Mucosa of rectum (tissue), 2 donors: ENCODE results near the gene COPE.
A peak's percentile ranks its signal among the peaks of the same experiment; 100 is the strongest.

ENCODE experiments used
- H3K27ac ChIP-seq, 2 donors: one replicate each; pipeline ENCODE4 v1.7.0; 2013; ENCODE audit warnings: inconsistent platforms in 2 of 2, low read depth in 2 of 2, low read length in 2 of 2
- H3K27me3 ChIP-seq, 2 donors: one replicate each; pipeline ENCODE4 v1.7.0; 2013; ENCODE audit warnings: low read length in 2 of 2; ENCODE audit not compliant: control insufficient read depth in 2 of 2, insufficient read depth in 2 of 2
- H3K36me3 ChIP-seq, 2 donors: one replicate each; pipeline ENCODE4 v1.7.0; 2013; ENCODE audit warnings: low read length in 2 of 2; ENCODE audit not compliant: control insufficient read depth in 2 of 2, insufficient read depth in 2 of 2
- H3K4me1 ChIP-seq, 2 donors: one replicate each; pipeline ENCODE4 v1.7.0; 2013; ENCODE audit warnings: low read length in 2 of 2, mild to moderate bottlenecking in 1 of 2; ENCODE audit not compliant: control insufficient read depth in 2 of 2, insufficient read depth in 2 of 2
- H3K4me3 ChIP-seq, 2 donors: one replicate each; pipeline ENCODE4 v1.7.0; 2013; ENCODE audit warnings: low read length in 2 of 2
- H3K9ac ChIP-seq, 2 donors: one replicate each; pipeline ENCODE4 v1.7.0; 2013; ENCODE audit warnings: low read length in 2 of 2, low read depth in 1 of 2, mild to moderate bottlenecking in 1 of 2
- H3K9me3 ChIP-seq, 2 donors: one replicate each; pipeline ENCODE4 v1.7.0; 2013; ENCODE audit warnings: low read length in 2 of 2; ENCODE audit not compliant: control insufficient read depth in 2 of 2
- donor health status: healthy.
- donor health status: Normal muscosa, but diverticular disease.

Gene COPE

DNA sequence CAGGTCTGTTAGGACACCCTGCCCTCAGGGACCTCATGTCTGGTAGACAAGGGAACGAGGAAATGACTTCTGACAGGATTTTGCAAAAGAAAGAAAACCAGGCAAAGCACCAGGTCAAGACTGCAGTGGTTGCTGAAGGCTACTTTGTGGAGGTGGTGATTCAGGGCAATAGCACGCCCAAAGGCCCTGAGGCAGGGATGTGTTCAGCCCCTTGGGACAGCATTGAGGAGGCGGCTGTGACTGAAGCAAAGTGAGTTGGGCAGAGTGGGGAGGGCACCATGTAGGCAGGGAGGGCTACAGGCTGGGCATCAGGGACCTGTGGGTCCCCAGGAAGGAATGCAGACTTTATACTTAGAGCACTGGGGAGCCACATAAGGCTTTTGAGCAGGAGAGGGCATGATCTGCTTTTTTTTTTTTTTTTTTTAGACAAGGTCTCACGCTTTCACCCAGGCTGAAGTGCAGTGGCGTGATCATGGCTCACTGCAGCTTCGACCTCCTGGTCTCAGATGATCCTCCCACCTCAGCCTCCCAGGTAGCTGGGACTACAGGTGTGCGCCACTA is 32.6 kb upstream of the COPE start:
- H3K9ac ChIP-seq, result no peak overlapping the region
- no peaks in the 10 kb centered on the region for H3K36me3 ChIP-seq
- no peak overlapping the region for H3K27ac ChIP-seq
- no peaks in the 10 kb centered on the region for H3K9me3 ChIP-seq
- no peak overlapping the region for H3K4me3 ChIP-seq
- H3K27me3 ChIP-seq, result no peaks in the 10 kb centered on the region
- no peaks in the 10 kb centered on the region for H3K4me1 ChIP-seq

DNA sequence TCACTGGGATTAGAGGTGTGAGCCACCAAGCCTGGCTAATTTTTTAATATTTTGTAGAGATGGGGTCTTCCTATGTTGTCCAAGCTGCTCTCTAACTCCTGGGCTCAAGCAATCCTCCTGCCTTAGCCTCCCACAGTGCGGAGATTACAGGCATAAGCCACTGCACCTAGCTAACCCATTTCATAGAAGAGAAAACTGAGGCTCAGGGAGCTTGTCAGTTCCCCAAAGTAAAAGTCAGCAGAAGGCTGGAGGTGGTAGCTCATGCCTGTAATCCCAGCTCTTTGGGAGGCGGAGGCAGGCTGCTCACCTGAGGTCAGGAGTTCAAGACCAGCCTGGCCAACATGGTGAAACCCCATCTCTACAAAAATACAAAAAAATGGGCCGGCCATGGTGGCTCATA is 30.7 kb upstream of the COPE start:
- peaks cover 0 to 2% of the 10 kb centered on the region in 2 donors for H3K27me3 ChIP-seq
- no peak overlapping the region for H3K4me3 ChIP-seq
- H3K9me3 ChIP-seq, result no peaks in the 10 kb centered on the region
- H3K27ac ChIP-seq, result no peak overlapping the region
- H3K4me1 ChIP-seq, result no peaks in the 10 kb centered on the region
- no peak overlapping the region for H3K9ac ChIP-seq
- H3K36me3 ChIP-seq, result no peaks in the 10 kb centered on the region

DNA sequence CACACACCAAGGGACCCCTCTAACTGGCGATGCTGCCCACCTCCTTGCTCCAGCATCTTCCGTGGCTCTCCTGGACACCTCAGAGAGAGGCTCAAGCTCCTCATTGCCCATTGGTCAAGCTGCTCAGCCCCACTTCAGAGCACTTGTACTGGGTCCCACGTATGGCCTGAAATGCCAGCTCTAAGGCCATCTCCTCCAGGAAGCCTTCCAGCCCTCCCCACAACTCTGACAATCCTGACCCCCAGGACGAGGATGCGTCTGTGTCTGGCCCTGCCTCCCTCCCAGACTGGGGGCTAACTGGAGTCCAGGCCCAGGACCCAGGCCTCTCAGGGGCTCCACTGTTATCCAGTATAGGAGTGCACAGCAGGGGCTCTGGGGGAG is 29.8 kb upstream of the COPE start:
- Histone ChIP-seq H3K4me1 (no peaks in the 10 kb centered on the region), H3K9ac (no peak overlapping the region), H3K27me3 (peaks cover 0 to 2% of the 10 kb centered on the region in 2 donors), H3K36me3 (no peaks in the 10 kb centered on the region), H3K27ac (no peak overlapping the region), H3K4me3 (no peak overlapping the region), H3K9me3 (no peaks in the 10 kb centered on the region)

DNA sequence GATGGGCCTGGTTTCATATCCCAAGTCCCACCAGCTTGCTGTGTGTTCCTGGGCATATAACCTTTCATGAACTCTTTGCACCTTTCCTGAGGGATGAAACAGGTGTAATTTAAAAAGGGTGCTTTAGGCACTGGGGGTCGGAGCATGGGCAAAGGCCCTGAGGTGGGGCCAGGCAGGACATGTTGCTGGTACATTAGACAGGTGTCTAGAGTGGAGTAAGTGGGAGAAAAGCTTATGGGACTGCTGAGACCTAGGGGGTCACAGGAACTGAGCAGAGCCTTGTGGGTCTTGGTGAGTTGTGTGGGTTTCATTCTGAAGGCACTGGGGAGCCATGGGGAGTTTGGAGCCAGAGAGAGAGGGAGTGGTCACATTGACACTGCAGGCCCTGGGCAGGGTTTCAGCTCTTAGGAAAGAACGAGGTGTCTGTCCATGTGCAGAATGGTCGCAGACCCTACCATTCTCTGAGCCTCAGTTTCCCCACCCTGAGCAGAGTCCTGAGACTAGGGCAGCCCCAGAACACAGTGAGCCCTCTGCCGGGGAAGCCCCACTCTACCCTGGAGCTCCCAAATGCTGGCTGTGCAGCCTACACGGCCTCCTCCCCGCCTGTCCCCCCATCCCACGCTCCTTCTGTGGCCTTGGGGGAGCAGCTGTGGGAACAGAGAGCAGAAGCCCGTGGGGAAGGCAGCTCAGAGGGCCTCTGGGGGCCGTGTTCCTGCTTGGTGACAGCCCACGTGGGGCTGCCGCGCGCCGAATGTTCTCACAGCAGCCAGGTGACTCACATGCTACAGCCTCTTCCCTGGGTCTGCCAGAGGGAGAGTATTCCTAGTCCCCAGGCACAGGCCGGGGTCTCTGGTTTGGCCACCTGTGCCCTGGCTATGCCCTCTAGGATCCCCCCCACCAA is 29.1 kb upstream of the COPE start:
- no peaks in the 10 kb centered on the region for H3K4me1 ChIP-seq
- H3K36me3 ChIP-seq, result no peaks in the 10 kb centered on the region
- H3K27me3 ChIP-seq, result peaks cover 0 to 2% of the 10 kb centered on the region in 2 donors
- no peak overlapping the region for H3K9ac ChIP-seq
- H3K4me3 ChIP-seq, result no peak overlapping the region
- no peak overlapping the region for H3K27ac ChIP-seq
- H3K9me3 ChIP-seq, result no peaks in the 10 kb centered on the region

DNA sequence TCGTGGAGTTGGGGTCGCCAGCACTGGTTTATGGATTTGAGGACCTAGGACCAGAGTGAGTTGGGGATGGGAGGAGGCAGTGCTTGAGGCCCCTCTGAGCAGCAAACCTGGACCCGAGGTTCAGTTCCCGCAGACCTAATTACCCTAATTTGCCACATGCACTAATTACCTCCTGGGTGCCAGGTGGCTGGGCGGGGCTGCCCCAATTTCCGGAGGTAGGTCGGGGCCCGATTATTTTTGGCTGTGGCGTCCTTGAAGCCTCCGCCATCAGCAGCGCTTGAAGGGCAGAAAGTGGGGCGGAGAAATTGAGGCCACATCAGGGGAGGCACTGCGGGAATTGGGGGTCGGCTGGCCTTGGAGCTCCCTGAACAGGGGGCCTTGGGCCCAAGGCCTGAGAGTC is 27.7 kb upstream of the COPE start:
- no peak overlapping the region for H3K27ac ChIP-seq
- H3K9me3 ChIP-seq, result no peaks in the 10 kb centered on the region
- H3K4me1 ChIP-seq, result no peaks in the 10 kb centered on the region
- peaks cover 0 to 2% of the 10 kb centered on the region in 2 donors for H3K27me3 ChIP-seq
- no peak overlapping the region for H3K4me3 ChIP-seq
- no peaks in the 10 kb centered on the region for H3K36me3 ChIP-seq
- H3K9ac ChIP-seq, result no peak overlapping the region

DNA sequence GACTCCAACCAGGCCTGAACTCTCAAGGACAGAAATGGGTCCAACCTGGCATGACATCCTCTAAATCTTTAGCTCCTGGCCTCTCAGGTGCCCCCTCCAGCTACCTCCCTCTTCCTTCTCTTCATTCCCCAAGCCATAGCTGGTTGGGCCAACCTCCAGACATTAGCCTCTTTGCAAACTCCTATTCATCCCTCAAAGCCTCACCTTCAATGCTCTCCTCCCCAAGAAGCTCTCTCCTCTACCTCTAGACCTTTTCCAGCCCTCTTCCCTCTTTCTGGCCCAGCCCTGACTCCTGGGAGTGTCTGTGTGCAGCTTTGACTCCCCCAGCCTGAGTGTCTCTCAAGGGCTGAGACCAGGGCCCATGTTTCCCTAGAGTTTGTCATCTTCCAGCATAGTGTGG is 27.1 kb upstream of the COPE start:
- Histone ChIP-seq H3K4me3 (no peak overlapping the region), H3K9ac (no peak overlapping the region), H3K27me3 (peaks cover 4 to 5% of the 10 kb centered on the region in 2 donors), H3K36me3 (no peaks in the 10 kb centered on the region), H3K27ac (no peak overlapping the region), H3K4me1 (peaks cover 0 to 2% of the 10 kb centered on the region in 2 donors), H3K9me3 (no peaks in the 10 kb centered on the region)

DNA sequence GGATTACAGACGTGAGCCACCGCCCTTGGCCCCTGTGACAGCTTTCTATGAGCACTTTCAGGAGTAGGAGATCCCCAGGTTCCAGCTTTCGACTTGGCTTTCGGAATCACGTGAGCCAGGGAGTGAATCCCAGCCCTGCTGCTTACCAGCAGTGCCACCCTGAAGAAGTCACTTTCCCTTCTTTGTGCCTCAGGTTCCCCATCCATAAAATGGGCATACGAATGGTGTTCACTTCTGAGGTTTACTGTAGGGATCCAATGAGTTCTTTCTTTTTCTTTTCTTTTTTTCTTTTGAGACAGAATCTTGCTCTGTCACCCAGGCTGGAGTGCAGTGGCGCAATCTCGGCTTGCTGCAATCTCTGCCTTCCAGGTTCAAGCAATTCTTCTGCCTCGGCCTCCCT is 26.1 kb upstream of the COPE start:
- no peak overlapping the region for H3K4me3 ChIP-seq
- no peaks in the 10 kb centered on the region for H3K36me3 ChIP-seq
- H3K4me1 ChIP-seq, result peaks cover 0 to 5% of the 10 kb centered on the region in 2 donors
- H3K9ac ChIP-seq, result no peak overlapping the region
- H3K27ac ChIP-seq, result no peak overlapping the region
- no peaks in the 10 kb centered on the region for H3K9me3 ChIP-seq
- H3K27me3 ChIP-seq, result peaks cover 4 to 5% of the 10 kb centered on the region in 2 donors

DNA sequence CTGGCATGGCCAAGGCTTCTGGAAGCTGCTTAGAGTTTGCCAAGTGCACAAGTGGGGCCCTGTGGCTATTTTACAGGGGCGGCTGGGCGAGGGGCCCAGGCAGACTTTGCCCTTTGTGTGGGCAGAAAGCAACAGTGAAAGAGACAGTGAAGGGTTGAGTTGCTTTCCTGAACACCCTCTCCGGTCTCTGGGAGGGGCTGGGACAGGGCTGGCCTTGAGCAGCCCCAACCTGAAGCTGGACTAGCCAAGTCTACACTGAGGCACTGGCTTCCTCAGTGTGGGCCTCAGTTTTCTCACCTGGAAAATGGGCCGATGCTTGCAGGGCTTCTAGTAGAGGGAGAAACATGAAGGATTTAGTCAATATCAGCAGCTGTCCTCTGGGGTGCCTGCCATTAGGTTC is 24.3 kb upstream of the COPE start:
- no peak overlapping the region for H3K9ac ChIP-seq
- peaks cover 4 to 5% of the 10 kb centered on the region in 2 donors for H3K27me3 ChIP-seq
- H3K4me1 ChIP-seq, result peaks cover 0 to 5% of the 10 kb centered on the region in 2 donors

DNA sequence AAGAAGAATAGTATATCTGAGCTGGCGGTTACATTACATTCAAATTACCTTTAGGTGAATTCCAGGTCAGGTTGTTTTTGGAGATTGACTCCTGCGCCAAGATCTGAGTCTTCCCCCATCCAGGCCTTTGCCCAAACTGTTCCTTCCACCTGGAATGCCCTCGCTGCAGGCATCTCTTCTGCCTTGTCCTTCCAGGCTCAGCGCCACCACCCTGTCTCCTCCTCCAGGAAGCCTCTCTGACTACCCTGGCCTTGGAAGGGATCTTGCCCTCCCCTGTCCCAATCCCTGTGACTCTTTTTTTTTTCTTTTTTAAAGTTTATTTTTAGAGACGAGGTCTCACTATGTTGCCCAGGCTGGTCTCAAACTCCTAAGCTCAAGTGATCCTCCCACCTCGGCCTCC is 23.5 kb upstream of the COPE start:
- no peaks in the 10 kb centered on the region for H3K36me3 ChIP-seq
- no peak overlapping the region for H3K9ac ChIP-seq
- no peaks in the 10 kb centered on the region for H3K9me3 ChIP-seq
- peaks cover 5 to 6% of the 10 kb centered on the region in 2 donors for H3K27me3 ChIP-seq
- peaks cover 0 to 5% of the 10 kb centered on the region in 2 donors for H3K4me1 ChIP-seq
- no peak overlapping the region for H3K27ac ChIP-seq
- H3K4me3 ChIP-seq, result no peak overlapping the region

More for the DNA sequence above, 24.3 kb upstream of the COPE start:
- no peaks in the 10 kb centered on the region for H3K9me3 ChIP-seq
- H3K27ac ChIP-seq, result no peak overlapping the region
- H3K36me3 ChIP-seq, result no peaks in the 10 kb centered on the region
- no peak overlapping the region for H3K4me3 ChIP-seq

DNA sequence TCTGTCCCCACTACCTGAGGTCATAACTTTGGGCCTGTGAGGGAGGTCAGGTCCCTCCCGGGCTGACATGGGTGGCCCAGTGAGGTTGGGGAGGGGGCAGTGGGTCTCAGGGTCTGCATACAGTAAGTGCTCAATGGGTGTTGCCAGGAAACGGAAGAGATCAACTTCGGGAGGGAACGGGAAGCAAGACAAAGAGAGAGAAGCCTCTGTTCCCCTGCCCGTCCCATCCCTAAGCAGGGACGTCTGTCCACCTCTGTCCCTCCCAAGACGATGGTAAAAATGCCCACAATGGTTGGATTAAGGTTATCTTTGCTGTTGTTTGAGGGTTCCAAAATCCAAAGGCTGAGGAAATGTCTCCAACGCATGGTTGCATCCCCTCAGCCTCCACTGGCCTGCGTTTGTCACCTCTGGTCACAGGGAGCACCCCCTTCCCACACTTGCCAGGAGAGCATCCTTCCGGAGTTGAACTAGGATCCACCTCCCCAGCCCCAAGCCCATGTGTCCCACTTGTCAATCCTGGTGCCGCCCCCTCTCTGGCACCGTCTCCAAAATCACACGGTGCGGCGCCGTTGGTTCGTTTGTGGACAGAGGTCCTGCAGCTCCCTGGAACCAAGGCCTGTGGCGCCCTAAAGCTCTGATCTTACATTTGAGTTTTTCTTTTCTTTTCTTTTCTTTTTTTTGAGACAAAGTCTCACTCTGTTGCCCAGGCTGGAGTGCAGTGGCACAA is 22.6 kb upstream of the COPE start:
- peaks cover 5 to 6% of the 10 kb centered on the region in 2 donors for H3K27me3 ChIP-seq
- no peak overlapping the region for H3K9ac ChIP-seq
- H3K4me3 ChIP-seq, result peak overlapping the region; percentile 53 to 59
- H3K9me3 ChIP-seq, result no peaks in the 10 kb centered on the region
- peaks cover 0 to 5% of the 10 kb centered on the region in 2 donors for H3K4me1 ChIP-seq
- H3K27ac ChIP-seq, result no peak overlapping the region
- no peaks in the 10 kb centered on the region for H3K36me3 ChIP-seq
